H1 (cell line): Measurements from ENCODE around the gene KRT13. TPM values are rescaled to one million over a fixed set of nuclear protein-coding genes. Genes with fewer than 3 reads are reported as not detected.

ENCODE experiments used
- CTCF ChIA-PET: fragments of 300-600 bp; sonication (Branson Sonifier 250); formaldehyde crosslinking; loops from one replicate; lab custom pipeline; 2021; ENCODE audit not compliant: partially characterized antibody; lab: Charles Lee
- POLR2A ChIA-PET: fragments of 300-600 bp; sonication (Branson Sonifier 250); formaldehyde crosslinking; loops from one replicate; lab custom pipeline; 2021; ENCODE audit warnings: inconsistent platforms; ENCODE audit not compliant: partially characterized antibody; lab: Charles Lee
- DNase-seq, 2 experiments: peaks; one replicate each; pipeline versions ENCODE4 v3.0.0 to v3.0.0-alpha.2; 2010 to 2022; ENCODE audit warnings: low spot score in 2 of 2, low read depth in 1 of 2, mixed read lengths in 1 of 2
- FAIRE-seq: peaks from 2 replicates; lab custom pipeline; 2011; peaks lifted over from hg19 to GRCh38; lab: Jason Lieb, UNC
- H2AFZ ChIP-seq: 2 replicates; pipeline ENCODE4 v1.8.1; 2012; ENCODE audit warnings: low read length, inconsistent platforms
- H2AK5ac ChIP-seq: 2 replicates; pipeline ENCODE4 v1.6.1; 2013; ENCODE audit warnings: low read depth, low read length
- H2BK120ac ChIP-seq: replicated peaks from 2 replicates; pipeline ENCODE3; 2013; ENCODE audit warnings: low read depth, low read length, inconsistent platforms
- H2BK12ac ChIP-seq: 2 replicates; pipeline ENCODE4 v1.6.1; 2013; ENCODE audit warnings: low read depth, low read length
- H2BK15ac ChIP-seq: 2 replicates; pipeline ENCODE4 v1.6.1; 2013; ENCODE audit warnings: low read length
- H2BK20ac ChIP-seq: 2 replicates; pipeline ENCODE4 v1.6.1; 2013; ENCODE audit warnings: low read length
- H2BK5ac ChIP-seq: 2 replicates; pipeline ENCODE4 v1.6.1; 2013; ENCODE audit warnings: low read depth, low read length
- H3K14ac ChIP-seq: 2 replicates; pipeline ENCODE4 v1.6.1; 2013; ENCODE audit warnings: inconsistent platforms; ENCODE audit not compliant: insufficient read length
- H3K18ac ChIP-seq: 2 replicates; pipeline ENCODE4 v1.6.1; 2013; ENCODE audit warnings: low read length; ENCODE audit errors: extremely low read depth
- H3K23ac ChIP-seq: 2 replicates; pipeline ENCODE4 v1.6.1; 2013; ENCODE audit warnings: inconsistent platforms; ENCODE audit not compliant: insufficient read length
- H3K23me2 ChIP-seq: 2 replicates; pipeline ENCODE4 v1.6.1; 2013; ENCODE audit warnings: low read depth, low read length
- H3K27ac ChIP-seq: 2 replicates; pipeline ENCODE4 v1.6.1; 2011; ENCODE audit warnings: low read depth, low read length, inconsistent platforms
- H3K27me3 ChIP-seq, 4 experiments: replicated peaks in 1 of 4; 1 replicate in 1 of 4; 2 replicates in 3 of 4; pipeline versions ENCODE4 v1.6.1 to v1.8.1; 2011 to 2013; ENCODE audit warnings: low read length in 3 of 4, mild to moderate bottlenecking in 3 of 4, inconsistent platforms in 2 of 4, mixed read lengths in 2 of 4, moderate library complexity in 1 of 4; ENCODE audit not compliant: control insufficient read depth in 3 of 4, insufficient read depth in 3 of 4; ENCODE audit errors: extremely low read depth in 1 of 4
- H3K36me3 ChIP-seq, 4 experiments: 2 replicates each; pipeline versions ENCODE4 v1.6.1 to v1.8.1; 2011 to 2013; ENCODE audit warnings: mild to moderate bottlenecking in 4 of 4, low read length in 3 of 4, moderate library complexity in 2 of 4, control low read depth in 1 of 4, inconsistent platforms in 1 of 4; ENCODE audit not compliant: insufficient read depth in 4 of 4, control insufficient read depth in 2 of 4
- H3K4ac ChIP-seq: replicated peaks from 2 replicates; pipeline ENCODE3; 2013; ENCODE audit warnings: low read length, low read depth, mixed read lengths, inconsistent platforms; ENCODE audit not compliant: insufficient read length
- H3K4me1 ChIP-seq, 4 experiments: replicated peaks in 1 of 4; 1 replicate in 1 of 4; 2 replicates in 3 of 4; pipeline versions ENCODE4 v1.6.1 to v1.8.1; 2011 to 2013; ENCODE audit warnings: low read length in 3 of 4, inconsistent platforms in 2 of 4, mixed read lengths in 1 of 4; ENCODE audit not compliant: insufficient read depth in 4 of 4, control insufficient read depth in 3 of 4
- H3K4me2 ChIP-seq, 2 experiments: 2 replicates each; pipeline versions ENCODE4 v1.6.1 to v1.8.1; 2011 to 2013; ENCODE audit warnings: low read depth in 2 of 2, low read length in 2 of 2, control low read depth in 1 of 2, inconsistent platforms in 1 of 2, mild to moderate bottlenecking in 1 of 2; ENCODE audit not compliant: insufficient read depth in 1 of 2
- H3K4me3 ChIP-seq, 4 experiments: fragments of 200-600, 300-600 bp in 1 of 4; sonication (generic), shearing (Covaris generic), sonication (Bioruptor Twin) in 1 of 4; 2 replicates each; pipeline versions ENCODE4 v1.5.1 to v1.8.1; 2011 to 2016; ENCODE audit warnings: low read length in 4 of 4, low read depth in 3 of 4, control low read depth in 2 of 4, inconsistent platforms in 2 of 4, mild to moderate bottlenecking in 2 of 4, mixed read lengths in 1 of 4, moderate library complexity in 1 of 4; ENCODE audit not compliant: insufficient read depth in 2 of 4; ENCODE audit errors: extremely low read depth in 1 of 4
- H3K56ac ChIP-seq: replicated peaks from 2 replicates; pipeline ENCODE3; 2013; ENCODE audit warnings: low read depth, mild to moderate bottlenecking, mixed read lengths, low read length, inconsistent platforms; ENCODE audit not compliant: insufficient read length
- H3K79me1 ChIP-seq: 2 replicates; pipeline ENCODE4 v1.6.1; 2013; ENCODE audit warnings: low read depth, low read length, control low read depth
- H3K79me2 ChIP-seq, 2 experiments: 2 replicates each; pipeline versions ENCODE4 v1.6.1 to v1.8.1; 2012 to 2013; ENCODE audit warnings: low read length in 2 of 2, mild to moderate bottlenecking in 2 of 2, inconsistent platforms in 1 of 2; ENCODE audit not compliant: insufficient read depth in 2 of 2, control insufficient read depth in 1 of 2
- H3K9ac ChIP-seq, 4 experiments: replicated peaks in 1 of 4; 1 replicate in 1 of 4; 2 replicates in 3 of 4; pipeline versions ENCODE4 v1.6.1 to v1.8.1; 2011 to 2013; ENCODE audit warnings: low read depth in 3 of 4, low read length in 3 of 4, control low read depth in 2 of 4, mild to moderate bottlenecking in 2 of 4, moderate library complexity in 2 of 4, inconsistent platforms in 1 of 4; ENCODE audit errors: extremely low read depth in 1 of 4
- H3K9me3 ChIP-seq, 2 experiments: 2 replicates each; pipeline versions ENCODE4 v1.6.1 to v1.8.1; 2012 to 2013; ENCODE audit warnings: mild to moderate bottlenecking in 2 of 2, moderate library complexity in 2 of 2, control low read depth in 1 of 2, inconsistent platforms in 1 of 2, low read depth in 1 of 2, low read length in 1 of 2, mixed read lengths in 1 of 2; ENCODE audit not compliant: insufficient read depth in 2 of 2
- H4K20me1 ChIP-seq, 2 experiments: replicated peaks in 1 of 2; 2 replicates each; pipeline versions ENCODE3 to v1.8.1; 2011 to 2013; ENCODE audit warnings: inconsistent platforms in 2 of 2, low read length in 2 of 2, mild to moderate bottlenecking in 1 of 2; ENCODE audit not compliant: insufficient read depth in 2 of 2, control insufficient read depth in 1 of 2
- H4K5ac ChIP-seq: 2 replicates; pipeline ENCODE4 v1.6.1; 2013; ENCODE audit warnings: low read length, low read depth, mixed read lengths, inconsistent platforms; ENCODE audit not compliant: insufficient read length
- H4K8ac ChIP-seq: 2 replicates; pipeline ENCODE4 v1.8.0; 2013; ENCODE audit warnings: mild to moderate bottlenecking, moderate library complexity, low read length, inconsistent platforms; ENCODE audit not compliant: insufficient read depth; ENCODE audit errors: extremely low read depth
- H4K91ac ChIP-seq: replicated peaks from 2 replicates; pipeline ENCODE3; 2013; ENCODE audit warnings: low read length, mixed read lengths, inconsistent platforms; ENCODE audit not compliant: insufficient read length
- HDAC2 ChIP-seq, 2 experiments: fragments of 300-600 bp in 1 of 2; sonication (generic) in 1 of 2; IDR thresholded peaks; 2 replicates each; pipeline ENCODE4 v1.6.1; 2011 to 2012; ENCODE audit warnings: low read depth in 2 of 2, low read length in 2 of 2, mild to moderate bottlenecking in 2 of 2, moderate library complexity in 2 of 2, borderline replicate concordance in 1 of 2, inconsistent platforms in 1 of 2
- JUND ChIP-seq: IDR thresholded peaks from 2 replicates; pipeline ENCODE4 v1.6.1; 2011; ENCODE audit warnings: mild to moderate bottlenecking, improper control_type of control experiment, low read length
- TAF1 ChIP-seq: IDR thresholded peaks from 2 replicates; pipeline ENCODE4 v1.6.1; 2011; ENCODE audit warnings: mild to moderate bottlenecking, low read depth, low read length
- WGBS, 2 experiments: shearing (Covaris generic) in 1 of 2; methylation state at CpG; one replicate each; pipeline versions ENCODE4 v1.1.6 to v1.1.7; 2013 to 2015; ENCODE audit warnings: low lambda C conversion rate in 2 of 2, mixed read lengths in 2 of 2, inconsistent platforms in 1 of 2, low coverage in 1 of 2, missing lambda C conversion rate in 1 of 2; ENCODE audit not compliant: insufficient replicate concordance in 2 of 2, insufficient coverage in 1 of 2, insufficient read length in 1 of 2; ENCODE audit errors: extremely low coverage in 1 of 2, missing lambda C conversion rate in 1 of 2; 5-methylcytosine and 5-hydroxymethylcytosine counted together
- polyA plus RNA-seq, 7 experiments: library from polyadenylated mRNA; depleted of rRNA in 3 of 7; stranded (reverse) in 5 of 7; unstranded in 2 of 7; fragments of >200 nt in 5 of 7; fragments of 200-250 nt in 2 of 7; gene quantifications; 1 replicate in 5 of 7; 2 replicates in 1 of 7; 4 replicates in 1 of 7; pipeline versions ENCODE4 v1.2.1 to v1.2.3, GENCODE V29; 2011 to 2013; ENCODE audit warnings: missing spikeins in 2 of 7, mixed read lengths in 2 of 7
- total RNA-seq: library from RNA; stranded (reverse); fragmentation: NEBNext Ultra II Directional; extraction: Animal tissue kit (Norgen Biotek cat#: 25700); gene quantifications from 2 replicates; pipeline ENCODE4 v1.2.1, GENCODE V29; 2021

Gene KRT13
- total and polyA plus RNA-seq, 2 of the 8 experiments (the other 6 are each of a cell fraction or from before 2014, with no cell fraction given) = 0.09 TPM; not detected in 1

GRCh38 chr17:41553176-41553575, 47.8 kb upstream of the KRT13 start:
- POLR2A ChIA-PET = interaction anchor here (1.0 to 1.6 kb wide), 3 partner anchors 11 to 137 kb away, joined by 3 to 4 read pairs (median 3); no protein-coding TSS in a partner anchor
- 90% methylated on average over 4 of the region's 4 CpGs; no CpG with 5 or more reads in 1 of the 2 experiments for WGBS, 2 experiments
- Histone ChIP-seq H4K8ac (no peak overlapping the region), H4K20me1 (no peaks in the 10 kb centered on the region), H2BK20ac (no peak overlapping the region), H2AFZ (no peak overlapping the region), H3K9ac (no peak overlapping the region), H3K79me2 (no peaks in the 10 kb centered on the region), H2BK5ac (no peak overlapping the region), H2BK12ac (no peak overlapping the region), H3K27ac (no peak overlapping the region), H3K14ac (no peak overlapping the region), H3K23ac (no peak overlapping the region), H2AK5ac (no peak overlapping the region), H3K4me1 (peaks cover 0 to 13% (median 3%) of the 10 kb centered on the region in 4 experiments; a peak in 4 of 7 replicates), H3K79me1 (no peaks in the 10 kb centered on the region), H3K36me3 (no peaks in the 10 kb centered on the region), H3K4ac (no peak overlapping the region), H2BK120ac (no peak overlapping the region), H3K27me3 (no peaks in the 10 kb centered on the region; a peak in 2 of 7 replicates), H4K91ac (no peak overlapping the region), H4K5ac (no peak overlapping the region), H3K23me2 (no peaks in the 10 kb centered on the region; the same call in 1 of the 2 replicates), H3K4me2 (no peak overlapping the region), H3K18ac (no peak overlapping the region), H3K56ac (no peak overlapping the region), H3K4me3 (no peak overlapping the region), H3K9me3 (no peaks in the 10 kb centered on the region), H2BK15ac (no peak overlapping the region)
- DNase-seq (no peak), FAIRE-seq (no peak)
- no peak for TF ChIP-seq TAF1
- TF ChIP-seq HDAC2 (IDR thresholded peaks at IDR 0.05; ENCODE audit: borderline replicate concordance in 1 of 2, low read depth in 2 of 2, low read length in 2 of 2) = no peak
- TF ChIP-seq JUND = no peak
- CTCF ChIA-PET = interaction anchor here (0.8 to 21.2 kb wide), 9 partner anchors 9 to 934 kb away, joined by 3 to 492 read pairs (median 7); partner anchors contain the start of genes KRT13, KRT35 and KRT36
